Measurements from ENCODE around the gene RER1. TPM values are rescaled to one million over a fixed set of nuclear protein-coding genes. Genes with fewer than 3 reads are reported as not detected.

RER1 gene
- total RNA-seq, 4 donors from 2014 or later, result 42.9 to 141 (median 120) TPM

GRCh38 chr1:2406451-2407041 lies 14.9 kb downstream of the RER1 start:
- no peak overlapping the region for H3K4me3 ChIP-seq
- no peak for DNase-seq
- no peaks in the 10 kb centered on the region for H3K27me3 ChIP-seq
- H3K9me3 ChIP-seq, result no peaks in the 10 kb centered on the region
- TF ChIP-seq POLR2A (IDR thresholded peaks at IDR 0.05) (no peak), CTCF (IDR thresholded peaks at IDR 0.05) (no peak)
- no peak overlapping the region for H3K27ac ChIP-seq
- H3K36me3 ChIP-seq, result peaks cover 0 to 68% (median 0%) of the 10 kb centered on the region in 3 donors
- H3K4me1 ChIP-seq, result peaks cover 0 to 2% (median 1%) of the 10 kb centered on the region in 4 donors

GRCh38 chr1:2407166-2407990 lies 15.7 kb downstream of the RER1 start:
- Histone ChIP-seq H3K27me3 (no peaks in the 10 kb centered on the region), H3K36me3 (peaks cover 0 to 59% (median 0%) of the 10 kb centered on the region in 3 donors), H3K27ac (no peak overlapping the region), H3K4me1 (peaks cover 0 to 8% (median 6%) of the 10 kb centered on the region in 4 donors), H3K9me3 (no peaks in the 10 kb centered on the region), H3K4me3 (no peak overlapping the region)
- no peak for DNase-seq
- no peak for TF ChIP-seq POLR2A (IDR thresholded peaks at IDR 0.05)
- TF ChIP-seq CTCF (IDR thresholded peaks at IDR 0.05), result no peak

GRCh38 chr1:2407991-2408275 lies 16.3 kb downstream of the RER1 start:
- no peak for DNase-seq
- Histone ChIP-seq H3K36me3 (peaks cover 0 to 54% (median 0%) of the 10 kb centered on the region in 3 donors), H3K9me3 (no peaks in the 10 kb centered on the region), H3K27me3 (no peaks in the 10 kb centered on the region), H3K4me3 (no peak overlapping the region), H3K27ac (no peak overlapping the region), H3K4me1 (peaks cover 0 to 8% (median 6%) of the 10 kb centered on the region in 4 donors)
- no peak for TF ChIP-seq CTCF (IDR thresholded peaks at IDR 0.05)
- no peak for TF ChIP-seq POLR2A (IDR thresholded peaks at IDR 0.05)

GRCh38 chr1:2408456-2408855 lies 16.8 kb downstream of the RER1 start:
- H3K4me1 ChIP-seq, result peaks cover 0 to 14% (median 10%) of the 10 kb centered on the region in 4 donors
- no peak overlapping the region for H3K27ac ChIP-seq
- no peak for DNase-seq
- peaks cover 0 to 49% (median 0%) of the 10 kb centered on the region in 3 donors for H3K36me3 ChIP-seq
- no peak overlapping the region for H3K4me3 ChIP-seq
- H3K9me3 ChIP-seq, result no peaks in the 10 kb centered on the region
- TF ChIP-seq POLR2A (IDR thresholded peaks at IDR 0.05), result no peak
- TF ChIP-seq CTCF (IDR thresholded peaks at IDR 0.05), result no peak
- H3K27me3 ChIP-seq, result no peaks in the 10 kb centered on the region

- Histone ChIP-seq H3K9me3 (no peaks in the 10 kb centered on the region), H3K27ac (no peak overlapping the region), H3K4me1 (peaks cover 0 to 18% (median 14%) of the 10 kb centered on the region in 4 donors), H3K36me3 (peaks cover 0 to 44% (median 0%) of the 10 kb centered on the region in 3 donors), H3K27me3 (no peaks in the 10 kb centered on the region), H3K4me3 (no peak overlapping the region)
- no peak for TF ChIP-seq CTCF (IDR thresholded peaks at IDR 0.05)
- TF ChIP-seq POLR2A (IDR thresholded peaks at IDR 0.05), result no peak
- DNase-seq, result no peak
Observed at GRCh38 chr1:2408859-2409276, 17.2 kb downstream of the RER1 start.
